T-helper 2 cell treated with Interferon-gamma antibody and Interleukin-4, amounts not matched to agents 5 μg/mL and 100 μg/mL, for 36 hours (primary cell): ENCODE results near the gene CYP2C8.

Experiments
- DNase-seq: peaks from one replicate; pipeline ENCODE4 v3.0.0; 2021; ENCODE audit warnings: low spot score
- H3K27ac Mint-ChIP-seq: one replicate; pipeline ENCODE4 v1.8.0; 2021; ENCODE audit warnings: mild to moderate bottlenecking, mixed read lengths
- H3K27me3 Mint-ChIP-seq: one replicate; pipeline ENCODE4 v1.8.0; 2021; ENCODE audit warnings: low read depth, mixed read lengths
- H3K36me3 Mint-ChIP-seq: one replicate; pipeline ENCODE4 v1.8.0; 2021; ENCODE audit warnings: low read depth, mixed read lengths
- H3K4me1 Mint-ChIP-seq: one replicate; pipeline ENCODE4 v1.8.0; 2021; ENCODE audit warnings: low read depth, mixed read lengths
- H3K4me3 Mint-ChIP-seq: one replicate; pipeline ENCODE4 v1.8.0; 2022; ENCODE audit warnings: mild to moderate bottlenecking, moderate library complexity, mixed read lengths
- H3K9me3 Mint-ChIP-seq: one replicate; pipeline ENCODE4 v1.8.0; 2021; ENCODE audit warnings: mixed read lengths

CYP2C8 gene

DNA sequence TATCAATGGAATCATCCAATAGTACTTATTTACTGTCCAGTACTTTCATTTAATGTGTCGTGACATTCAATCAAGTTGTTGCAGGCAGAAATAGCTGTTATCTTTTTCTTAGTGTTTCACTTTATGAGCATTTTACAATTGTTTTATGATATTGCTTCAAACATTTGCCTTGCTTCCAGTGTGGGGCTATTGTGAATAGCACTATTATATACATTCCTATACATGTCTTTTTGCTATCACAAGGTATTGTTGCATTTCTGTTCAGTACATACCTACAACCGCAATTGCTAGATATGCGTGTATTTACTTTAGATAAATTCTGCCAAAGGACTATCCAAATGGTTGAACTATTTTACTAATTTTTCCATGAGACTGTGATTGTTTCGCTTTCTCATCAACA, 34.9 kb downstream of the CYP2C8 start:
- no peaks in the 10 kb centered on the region for H3K4me1 Mint-ChIP-seq
- no peak overlapping the region for H3K27ac Mint-ChIP-seq
- DNase-seq = no peak
- no peaks in the 10 kb centered on the region for H3K9me3 Mint-ChIP-seq
- no peaks in the 10 kb centered on the region for H3K27me3 Mint-ChIP-seq
- H3K36me3 Mint-ChIP-seq = no peaks in the 10 kb centered on the region
- no peak overlapping the region for H3K4me3 Mint-ChIP-seq

DNA sequence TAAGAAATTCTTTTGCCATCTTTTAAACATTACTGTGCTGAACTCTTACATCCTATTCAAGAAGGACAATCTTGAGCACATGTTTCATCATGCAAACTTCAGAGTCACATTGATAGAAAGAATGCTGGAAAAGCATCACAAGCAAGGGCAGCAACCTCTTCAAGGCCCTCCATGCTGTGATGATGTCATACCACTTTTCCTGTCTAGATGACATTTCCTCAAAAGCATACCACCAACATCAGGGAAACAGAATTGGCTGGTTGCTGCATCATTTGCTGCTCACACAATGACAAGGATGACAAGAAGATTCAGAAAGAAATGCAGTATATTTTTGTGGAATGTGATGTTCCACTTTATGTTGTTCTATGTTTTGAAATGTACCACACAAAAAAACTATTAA, 37.6 kb downstream of the CYP2C8 start:
- H3K36me3 Mint-ChIP-seq = no peaks in the 10 kb centered on the region
- no peak overlapping the region for H3K4me3 Mint-ChIP-seq
- H3K27ac Mint-ChIP-seq = no peak overlapping the region

DNA sequence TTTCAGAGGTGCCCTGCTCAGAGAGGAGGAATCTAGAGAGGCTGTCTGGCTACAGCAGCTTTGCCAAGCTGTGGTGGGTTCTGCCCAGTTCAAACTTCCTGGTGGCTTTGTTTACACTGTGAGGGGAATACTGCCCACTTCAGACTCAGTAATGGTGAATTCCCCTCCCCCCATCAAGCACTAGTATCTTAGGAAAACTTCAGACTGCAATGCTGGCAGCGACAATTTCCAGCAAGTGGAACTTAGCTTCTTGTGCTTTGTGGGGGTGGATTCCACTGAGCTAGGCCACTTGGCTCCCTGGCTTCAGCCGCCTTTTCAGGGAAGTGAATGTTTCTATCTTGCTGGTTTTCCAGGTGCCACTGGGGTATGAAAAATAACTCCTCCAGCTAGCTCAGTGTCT, 42.8 kb downstream of the CYP2C8 start:
- Mint-ChIP-seq H3K4me3 (no peak overlapping the region), H3K27ac (no peak overlapping the region), H3K27me3 (no peaks in the 10 kb centered on the region), H3K4me1 (no peaks in the 10 kb centered on the region), H3K36me3 (no peaks in the 10 kb centered on the region), H3K9me3 (no peaks in the 10 kb centered on the region)
- no peak for DNase-seq

More for the DNA sequence above, 37.6 kb downstream of the CYP2C8 start:
- Mint-ChIP-seq H3K27me3 (no peaks in the 10 kb centered on the region), H3K4me1 (no peaks in the 10 kb centered on the region), H3K9me3 (no peaks in the 10 kb centered on the region)
- DNase-seq = no peak

DNA sequence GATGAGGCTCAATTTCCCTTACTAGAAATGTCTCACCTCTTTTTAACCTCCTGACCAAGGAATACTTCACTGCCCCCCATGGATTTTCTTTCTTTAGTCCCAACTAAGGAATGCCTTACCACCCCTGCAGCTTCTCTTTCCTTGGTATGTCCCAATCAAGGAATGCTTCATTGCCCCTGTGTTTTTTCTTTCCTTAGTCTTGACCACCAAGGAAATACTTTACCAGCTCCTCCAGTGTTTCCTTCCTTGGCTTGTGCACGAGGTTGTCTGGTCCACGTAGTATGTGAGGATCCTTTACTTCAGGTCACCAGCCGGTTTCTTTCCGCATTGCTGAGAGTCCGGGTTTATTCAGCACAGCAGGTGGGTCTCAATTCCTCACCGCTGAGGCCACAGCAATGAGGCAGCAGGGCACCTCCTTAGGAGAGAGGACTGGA, 71.5 kb downstream of the CYP2C8 start:
- Mint-ChIP-seq H3K4me1 (peaks cover 5% of the 10 kb centered on the region), H3K9me3 (no peaks in the 10 kb centered on the region), H3K36me3 (no peaks in the 10 kb centered on the region), H3K4me3 (no peak overlapping the region), H3K27me3 (no peaks in the 10 kb centered on the region), H3K27ac (no peak overlapping the region)
- no peak for DNase-seq

DNA sequence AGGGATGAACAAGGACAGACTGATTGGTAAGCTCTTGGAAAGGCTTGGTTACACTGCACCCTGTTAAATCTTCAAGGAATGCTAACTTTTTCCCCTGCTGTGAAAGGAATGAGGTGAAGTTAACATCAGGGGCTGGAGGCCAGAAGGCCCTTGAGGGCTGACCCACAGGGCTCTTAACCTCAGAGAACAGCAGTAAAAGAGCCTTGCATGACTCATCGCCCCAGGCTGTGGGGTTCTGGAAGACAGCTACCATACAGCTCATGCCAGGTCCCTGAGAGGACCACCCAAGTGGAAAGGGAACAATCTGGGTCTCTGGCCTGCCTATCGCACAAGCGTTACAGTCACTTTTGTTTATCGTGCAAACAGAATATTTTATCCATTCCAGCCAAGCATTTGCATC, 76.5 kb downstream of the CYP2C8 start:
- Mint-ChIP-seq H3K27me3 (no peaks in the 10 kb centered on the region), H3K36me3 (no peaks in the 10 kb centered on the region), H3K9me3 (peaks cover 19% of the 10 kb centered on the region), H3K4me1 (no peaks in the 10 kb centered on the region), H3K4me3 (no peak overlapping the region), H3K27ac (no peak overlapping the region)
- DNase-seq = no peak

DNA sequence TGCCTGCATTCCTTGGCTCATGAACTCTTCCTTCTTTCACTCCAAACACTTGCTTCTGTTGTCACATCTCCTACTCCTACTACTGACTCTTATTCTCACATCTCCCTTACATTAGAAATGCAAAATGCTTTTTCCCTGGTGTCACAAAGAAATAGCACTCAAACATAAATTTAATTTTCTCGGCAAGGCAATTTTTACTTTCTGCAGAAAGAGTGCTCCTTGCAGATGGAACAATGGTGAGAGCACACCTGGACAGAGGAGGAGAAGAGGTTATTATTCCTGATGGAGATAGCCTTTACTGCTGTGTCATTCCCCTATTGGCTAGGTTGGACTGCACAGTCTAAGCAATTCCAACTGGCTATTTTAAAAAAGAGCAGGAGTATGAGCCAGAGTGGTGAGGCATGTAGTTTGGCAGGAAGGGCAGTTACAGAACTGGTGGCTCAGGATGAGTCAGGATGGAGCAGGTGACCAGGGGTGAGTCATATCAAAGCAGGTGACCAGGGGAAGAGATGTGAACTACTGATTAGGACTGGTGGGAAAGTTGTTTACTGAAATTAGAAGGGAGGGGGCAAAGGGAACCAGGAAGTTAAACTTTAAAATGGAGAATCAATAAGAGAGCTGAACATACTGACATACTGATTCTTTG, 77.9 kb downstream of the CYP2C8 start:
- DNase-seq = no peak
- H3K36me3 Mint-ChIP-seq = no peaks in the 10 kb centered on the region
- H3K4me1 Mint-ChIP-seq = no peaks in the 10 kb centered on the region
- no peak overlapping the region for H3K27ac Mint-ChIP-seq
- peaks cover 19% of the 10 kb centered on the region for H3K9me3 Mint-ChIP-seq
- H3K4me3 Mint-ChIP-seq = no peak overlapping the region
- no peaks in the 10 kb centered on the region for H3K27me3 Mint-ChIP-seq

DNA sequence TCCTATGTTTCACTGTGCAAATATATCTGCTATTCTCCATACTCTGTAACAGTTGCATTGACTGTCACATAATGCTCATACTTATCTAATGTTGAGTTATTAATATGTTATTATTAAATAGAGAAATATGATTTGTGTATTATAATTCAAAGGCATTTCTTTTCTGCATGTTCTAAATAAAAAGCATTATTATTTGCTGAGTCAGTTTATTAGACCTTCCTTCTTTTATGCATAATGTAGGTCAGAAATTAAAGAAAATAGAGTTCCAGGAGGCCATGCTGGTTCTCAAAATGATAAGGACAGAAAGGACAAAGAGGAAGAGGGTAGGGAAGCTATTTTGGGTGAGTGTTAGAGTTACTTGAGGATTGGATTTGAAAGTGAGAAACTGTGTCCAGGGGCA, 80.1 kb downstream of the CYP2C8 start:
- DNase-seq = no peak
- peaks cover 19% of the 10 kb centered on the region for H3K9me3 Mint-ChIP-seq
- no peak overlapping the region for H3K4me3 Mint-ChIP-seq
- H3K4me1 Mint-ChIP-seq = no peaks in the 10 kb centered on the region
- no peaks in the 10 kb centered on the region for H3K36me3 Mint-ChIP-seq
- no peaks in the 10 kb centered on the region for H3K27me3 Mint-ChIP-seq
- H3K27ac Mint-ChIP-seq = no peak overlapping the region
